HG02571 (cell line): ENCODE results near the gene TBC1D10B.
"Not testable (repeated sequence)": the region's sequence is repeated elsewhere in the genome, so short reads cannot be mapped to it uniquely, and the experiment has no call there.

Experiments
- ATAC-seq: cut with Tn5 transposase; IDR thresholded peaks from one replicate; pipeline ENCODE4 v1.9.1; 2021; ENCODE audit warnings: mild to moderate bottlenecking, moderate library complexity; ENCODE audit not compliant: unreplicated experiment

The TBC1D10B gene

DNA sequence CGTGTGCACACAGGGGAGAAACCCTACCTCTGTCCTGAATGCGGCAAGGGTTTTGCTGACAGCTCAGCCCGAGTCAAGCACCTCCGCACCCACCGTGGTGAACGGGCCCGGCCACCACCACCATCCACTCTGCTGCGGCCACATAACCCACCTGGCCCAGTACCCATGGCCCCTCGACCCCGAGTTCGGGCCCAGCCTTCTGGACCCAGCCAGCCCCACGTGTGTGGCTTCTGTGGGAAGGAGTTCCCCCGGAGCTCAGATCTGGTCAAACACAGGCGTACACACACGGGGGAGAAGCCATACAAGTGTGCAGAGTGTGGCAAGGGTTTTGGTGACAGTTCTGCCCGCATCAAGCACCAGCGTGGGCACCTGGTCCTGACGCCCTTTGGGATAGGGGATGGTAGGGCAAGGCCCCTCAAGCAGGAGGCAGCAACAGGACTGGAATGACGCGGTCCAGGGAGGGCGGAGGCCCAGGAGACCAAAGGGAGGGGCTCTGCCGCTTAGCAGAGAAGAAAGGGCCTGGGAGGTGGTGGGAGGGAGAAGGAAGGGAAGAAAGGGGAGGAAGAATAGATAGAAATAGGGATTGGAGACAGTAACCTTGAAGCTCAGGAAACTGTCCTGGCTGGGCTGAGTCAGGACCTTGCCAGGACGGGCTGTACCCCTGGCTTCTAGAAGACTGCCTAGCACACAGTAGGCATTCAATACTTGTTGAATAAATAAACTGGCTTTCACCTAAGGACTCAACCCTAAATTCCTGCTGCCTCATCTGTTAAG is 28.6 kb upstream of the TBC1D10B start:
- ATAC-seq, result no peak

DNA sequence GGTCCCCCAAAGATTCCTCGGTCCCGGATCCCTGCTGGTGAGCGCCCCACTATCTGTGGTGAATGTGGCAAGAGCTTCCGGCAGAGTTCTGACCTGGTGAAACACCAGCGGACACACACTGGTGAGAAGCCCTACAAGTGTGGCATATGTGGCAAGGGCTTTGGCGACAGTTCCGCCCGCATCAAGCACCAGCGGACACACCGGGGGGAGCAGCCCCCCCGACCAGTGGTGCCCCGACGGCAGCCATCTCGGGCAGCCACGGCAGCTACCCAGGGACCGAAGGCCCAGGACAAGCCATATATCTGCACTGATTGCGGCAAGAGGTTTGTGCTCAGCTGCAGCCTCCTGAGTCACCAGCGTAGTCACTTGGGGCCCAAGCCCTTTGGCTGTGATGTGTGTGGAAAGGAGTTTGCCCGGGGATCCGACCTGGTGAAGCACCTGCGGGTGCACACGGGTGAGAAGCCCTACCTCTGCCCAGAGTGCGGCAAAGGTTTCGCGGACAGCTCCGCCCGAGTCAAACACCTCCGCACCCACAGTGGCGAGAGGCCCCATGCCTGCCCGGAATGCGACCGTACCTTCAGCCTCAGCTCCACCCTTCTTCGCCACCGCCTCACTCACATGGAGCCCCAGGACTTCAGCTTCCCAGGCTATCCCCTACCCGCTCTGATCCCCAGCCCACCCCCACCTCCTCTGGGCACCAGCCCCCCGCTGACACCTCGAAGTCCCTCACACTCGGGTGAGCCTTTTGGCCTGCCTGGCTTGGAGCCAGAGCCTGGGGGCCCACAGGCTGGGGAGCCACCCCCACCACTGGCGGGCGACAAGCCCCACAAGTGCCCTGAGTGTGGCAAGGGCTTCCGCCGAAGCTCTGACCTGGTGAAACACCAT is 27.7 kb upstream of the TBC1D10B start:
- no peak for ATAC-seq

DNA sequence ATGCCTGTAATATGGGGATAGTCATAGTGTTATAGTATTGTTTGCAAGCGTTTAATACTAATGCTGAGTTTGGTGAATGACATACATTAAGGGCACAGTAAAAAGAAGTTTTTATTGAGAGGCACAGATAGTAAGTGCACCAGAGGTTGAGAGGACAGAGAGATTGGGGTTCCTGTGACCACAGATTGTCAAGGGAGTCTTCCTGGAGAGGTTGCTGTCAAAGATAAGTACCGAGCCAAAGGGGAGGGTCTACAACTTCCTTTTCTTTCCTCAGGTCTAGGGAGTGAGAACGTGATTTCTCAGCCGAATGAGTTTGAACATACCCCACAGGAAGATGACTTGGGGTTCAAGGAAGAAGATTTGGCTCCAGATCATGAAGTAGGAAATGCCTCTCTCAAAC is 26.8 kb upstream of the TBC1D10B start:
- no peak for ATAC-seq

DNA sequence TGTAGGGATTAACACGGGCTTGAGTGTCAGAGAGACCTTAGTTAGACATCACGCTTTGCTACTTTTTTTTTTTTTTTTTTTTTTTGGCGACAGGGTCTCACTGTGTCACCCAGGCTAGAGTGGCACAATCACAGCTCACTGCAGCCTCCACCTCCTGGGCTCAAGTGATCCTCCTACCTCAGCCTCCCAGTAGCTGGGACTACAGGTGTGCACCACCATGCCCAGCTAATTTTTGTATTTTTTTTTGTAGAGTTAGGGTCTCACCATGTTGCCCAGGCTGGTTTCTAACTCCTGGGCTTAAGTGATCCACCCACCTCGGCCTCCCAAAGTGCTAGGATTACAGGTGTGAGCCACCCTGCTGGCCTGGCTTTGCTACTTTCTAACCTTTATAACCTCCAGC is 26.3 kb upstream of the TBC1D10B start:
- ATAC-seq, result not testable (repeated sequence)

DNA sequence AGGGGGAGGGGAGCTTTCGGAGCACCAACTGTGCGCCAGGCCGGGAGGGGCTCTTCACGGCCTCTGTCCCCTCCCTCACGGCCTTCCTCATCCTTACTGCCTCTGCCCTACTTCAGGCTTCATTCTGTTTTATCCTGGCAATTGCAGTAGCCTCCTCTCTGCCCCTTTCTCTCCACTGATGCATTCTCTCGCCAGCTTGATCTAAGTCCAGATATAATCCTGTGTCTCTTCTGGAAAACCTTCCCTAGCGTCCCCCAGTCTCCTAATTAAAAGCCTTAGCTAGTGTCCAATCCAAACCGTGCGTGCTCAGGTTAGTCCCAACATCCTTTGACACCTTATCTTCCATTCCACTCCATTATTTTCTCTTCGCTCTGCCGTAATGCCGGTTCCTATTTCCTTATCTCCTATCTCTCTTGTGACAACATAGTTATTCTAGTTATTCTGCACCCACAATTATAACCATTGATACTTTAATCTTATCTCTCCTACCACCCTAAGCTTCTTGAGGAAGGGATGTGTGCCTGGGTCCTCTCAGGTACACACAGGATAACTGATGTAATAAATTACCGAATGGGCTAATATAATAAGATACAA is 25.8 kb upstream of the TBC1D10B start:
- no peak for ATAC-seq

DNA sequence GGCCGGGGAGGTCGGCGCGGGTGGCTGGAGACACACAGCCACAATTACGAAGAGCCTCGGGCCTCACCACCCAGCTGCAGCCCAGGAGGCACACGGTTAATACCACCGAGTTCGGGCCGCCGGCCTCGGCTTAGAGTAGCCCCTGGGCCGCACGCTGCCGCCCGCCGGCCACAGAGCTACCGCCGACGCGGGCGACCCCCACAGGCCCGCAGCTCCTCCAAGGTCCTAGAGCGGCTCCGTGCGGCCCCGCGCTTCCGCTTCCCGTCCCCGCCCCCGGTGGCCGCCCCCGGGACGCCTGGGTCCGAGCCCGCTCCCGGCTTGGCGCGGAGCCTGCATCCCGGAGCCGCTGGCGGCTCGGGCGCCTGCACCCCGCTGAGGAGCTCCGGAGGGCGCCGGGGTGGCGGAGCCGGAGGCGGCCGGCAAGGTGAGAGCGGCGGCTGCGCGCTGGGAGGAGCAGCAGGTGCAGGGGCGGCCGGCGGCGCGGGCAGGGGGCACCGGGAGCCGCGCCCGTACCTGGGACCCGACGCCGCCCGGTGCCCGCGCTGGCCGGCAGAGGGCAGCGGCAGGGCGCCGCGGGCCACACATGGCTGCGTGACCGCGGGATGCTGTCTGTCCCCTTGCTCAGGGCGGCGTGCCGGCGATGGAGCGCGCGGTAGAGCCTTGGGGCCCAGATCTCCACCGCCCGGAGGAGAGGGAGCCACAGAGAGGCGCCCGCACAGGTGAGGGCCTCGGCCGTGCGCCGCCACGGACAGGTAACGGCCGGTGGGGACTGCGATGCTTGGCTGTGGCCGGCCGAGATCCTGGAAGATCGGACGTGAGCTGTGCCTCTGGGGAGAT is 25.1 kb upstream of the TBC1D10B start, which contains the start of gene ZNF48:
ZNF48 (plus strand) TSS at position 266 of the 837 bp plus-strand sequence; CDS start at position 641, 375 bp downstream.
- peak; percentile 53 for ATAC-seq

DNA sequence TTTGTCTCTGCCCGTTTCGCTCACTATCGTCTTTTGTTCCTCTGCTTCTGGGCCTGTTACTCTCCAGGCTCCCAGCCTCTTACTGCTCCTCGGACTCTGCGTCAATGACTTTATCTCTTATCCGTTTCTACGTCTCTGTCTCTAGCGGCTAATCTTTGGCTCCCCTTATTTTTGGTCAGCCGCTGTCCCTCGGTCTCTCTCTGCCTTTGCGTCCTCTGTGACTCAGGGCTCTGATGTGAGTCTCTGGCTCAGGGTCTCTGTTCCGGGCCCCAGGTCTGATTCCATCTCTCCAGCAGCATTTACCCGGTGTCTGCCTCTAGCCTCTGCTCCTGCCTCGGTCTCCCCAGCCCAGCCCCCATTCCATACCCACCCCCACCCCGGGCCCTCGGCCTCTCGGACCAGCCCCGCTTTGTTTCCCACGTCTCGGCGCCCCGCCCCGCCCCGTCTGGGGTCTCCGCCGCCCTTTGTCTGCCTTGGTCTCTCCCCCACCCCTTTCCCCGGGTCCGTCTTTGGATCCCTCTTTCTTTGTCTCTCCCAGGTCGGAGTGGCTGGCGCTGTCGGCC is 24.4 kb upstream of the TBC1D10B start:
- no peak for ATAC-seq

DNA sequence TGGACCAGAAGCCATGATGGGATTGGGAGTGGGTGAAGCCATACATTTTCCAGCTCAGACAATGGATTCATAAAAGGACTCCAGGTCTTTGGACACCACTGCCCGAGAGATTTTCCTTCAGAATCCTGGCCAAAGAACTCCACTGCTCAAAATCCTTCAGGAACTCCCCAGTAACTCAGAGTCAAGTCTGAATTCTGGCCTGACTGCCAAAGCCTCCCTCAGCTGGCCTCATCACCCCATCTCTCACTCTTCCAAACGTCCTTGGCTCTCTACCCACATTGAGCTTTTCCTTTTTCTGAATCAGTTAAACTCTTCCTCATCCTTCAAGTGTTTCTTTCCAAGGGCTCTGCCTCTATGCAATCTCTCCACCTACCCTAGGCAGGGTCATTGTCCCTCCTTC is 13.2 kb upstream of the TBC1D10B start:
- no peak for ATAC-seq

DNA sequence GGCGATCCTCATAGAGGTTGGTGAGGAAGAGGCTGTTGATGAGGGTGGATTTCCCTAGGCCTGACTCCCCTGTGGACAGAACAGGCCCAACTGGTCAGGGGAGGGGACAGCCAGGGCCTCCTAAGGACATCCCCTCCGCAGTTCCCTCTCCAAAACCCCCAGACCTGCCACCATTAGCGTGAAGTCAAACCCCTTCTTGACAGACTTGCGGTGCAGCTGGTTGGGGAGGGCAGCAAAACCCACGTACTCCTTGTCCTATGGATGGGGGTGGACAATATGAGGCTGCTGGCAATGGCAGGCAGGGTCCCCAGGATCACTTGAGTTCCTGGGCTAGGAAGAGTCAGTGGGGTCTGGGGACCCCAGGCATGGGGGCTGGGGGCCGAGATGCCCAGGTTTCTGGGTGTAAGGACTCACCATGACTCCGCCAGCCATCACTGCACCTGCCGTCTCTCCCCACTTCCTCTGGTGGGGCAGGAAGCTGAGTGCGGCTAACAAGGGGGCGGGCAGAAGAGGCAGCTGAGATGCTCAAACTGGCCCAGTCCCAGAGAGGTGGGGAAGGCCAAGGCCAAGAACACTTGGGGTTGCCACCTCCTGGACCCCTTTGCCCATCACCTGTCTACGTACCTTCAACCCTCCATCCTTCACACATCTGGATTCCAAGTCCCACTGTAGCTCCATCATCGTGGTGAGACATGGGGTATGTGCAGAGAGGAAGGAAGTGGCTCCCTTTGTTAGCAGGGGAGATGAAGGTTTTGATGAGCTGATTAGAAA is 12.0 kb upstream of the TBC1D10B start, which contains the start of gene SEPTIN1:
SEPTIN1 (minus strand) TSS at position 451 of the 771 bp plus-strand sequence; CDS start at position 432, 19 bp downstream.
- ATAC-seq, result no peak

DNA sequence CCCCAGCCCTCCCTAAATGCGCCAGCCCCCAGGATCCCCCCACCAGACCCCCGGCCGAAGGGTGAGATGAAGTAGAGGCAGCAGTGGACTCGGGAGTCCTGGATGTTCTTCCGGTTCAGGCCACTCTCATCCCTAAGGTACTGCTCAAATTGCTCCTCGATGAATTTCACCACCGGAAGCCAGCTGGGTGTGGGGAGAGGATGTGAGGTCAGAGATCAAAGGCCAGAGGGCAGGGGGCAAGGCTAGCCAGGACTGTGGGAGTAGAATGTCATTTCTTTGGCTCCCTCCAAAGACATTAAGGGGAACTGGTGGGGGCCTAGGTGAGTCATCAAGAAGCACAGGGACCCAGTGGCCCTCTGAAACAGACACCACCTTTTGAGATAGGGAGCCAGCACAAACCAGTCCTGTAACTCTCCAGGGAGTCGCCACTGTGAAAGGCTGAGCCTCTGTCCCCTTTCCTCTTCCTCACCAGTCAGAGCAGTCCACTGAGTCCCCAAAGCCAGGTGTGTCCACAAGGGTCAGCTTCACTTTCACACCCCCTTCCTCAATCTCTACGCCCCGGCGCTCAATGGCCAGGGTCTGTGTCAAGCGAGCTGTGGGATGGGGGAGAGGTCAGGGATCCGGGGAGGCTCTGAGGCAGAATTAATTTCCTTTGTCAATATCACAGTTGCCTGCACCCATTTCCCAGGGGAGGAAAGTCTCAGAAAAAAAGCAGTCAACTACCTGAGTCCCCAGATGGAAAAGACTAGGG is 11.2 kb upstream of the TBC1D10B start:
- ATAC-seq, result no peak

DNA sequence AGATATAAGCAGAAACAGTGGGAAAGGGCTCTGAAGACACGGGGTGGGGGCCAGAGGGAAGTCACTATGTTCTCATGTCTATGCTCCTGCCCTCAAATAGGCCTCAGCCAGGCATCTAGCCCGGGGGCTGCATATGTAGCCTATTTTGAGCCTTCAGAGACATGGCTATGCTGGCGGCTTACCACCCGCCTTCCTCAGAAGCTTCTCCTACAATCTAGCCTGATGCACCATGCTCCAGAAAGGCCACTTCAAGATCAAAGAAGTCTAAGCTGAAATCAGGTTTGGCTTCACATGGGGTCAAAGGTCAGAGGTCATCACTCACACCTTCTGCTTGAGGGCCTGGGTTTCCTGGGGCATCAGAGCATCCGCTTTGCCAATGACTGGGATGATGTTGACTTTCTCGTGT is 10.5 kb upstream of the TBC1D10B start:
- no peak for ATAC-seq

DNA sequence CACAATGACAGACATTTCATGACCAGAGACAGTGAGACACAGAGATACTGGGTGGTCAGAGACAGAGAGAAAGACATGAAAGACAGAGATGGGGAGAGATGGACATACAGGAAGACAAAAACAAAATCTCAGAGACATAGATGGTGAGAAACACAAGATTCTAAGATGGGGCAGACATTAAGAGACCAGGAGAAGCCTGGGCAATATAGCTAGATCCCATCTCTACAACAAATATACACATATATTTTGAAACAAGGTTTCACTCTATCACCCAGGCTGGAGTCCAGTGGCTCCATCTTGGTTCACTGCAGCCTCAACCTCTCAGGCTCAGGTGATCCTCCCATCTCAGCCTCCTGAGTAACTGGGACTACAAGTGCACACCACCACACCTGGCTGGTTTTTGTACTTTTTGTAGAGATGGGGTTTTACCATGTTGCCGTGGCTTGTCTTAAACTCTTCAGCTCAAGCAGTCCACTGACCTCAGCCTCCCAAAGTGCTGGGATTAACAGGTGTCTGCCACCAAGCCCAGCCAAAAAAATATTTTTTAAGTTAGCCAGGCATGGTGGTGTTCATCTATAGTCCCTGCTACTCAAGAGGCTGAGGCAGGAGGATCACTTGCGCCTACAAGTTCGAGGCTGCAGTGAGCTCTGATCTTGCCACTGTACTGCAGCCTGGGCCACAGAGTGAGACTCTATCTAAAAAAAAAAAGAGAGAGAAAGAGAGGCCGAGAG is 9.9 kb upstream of the TBC1D10B start:
- ATAC-seq, result no peak

DNA sequence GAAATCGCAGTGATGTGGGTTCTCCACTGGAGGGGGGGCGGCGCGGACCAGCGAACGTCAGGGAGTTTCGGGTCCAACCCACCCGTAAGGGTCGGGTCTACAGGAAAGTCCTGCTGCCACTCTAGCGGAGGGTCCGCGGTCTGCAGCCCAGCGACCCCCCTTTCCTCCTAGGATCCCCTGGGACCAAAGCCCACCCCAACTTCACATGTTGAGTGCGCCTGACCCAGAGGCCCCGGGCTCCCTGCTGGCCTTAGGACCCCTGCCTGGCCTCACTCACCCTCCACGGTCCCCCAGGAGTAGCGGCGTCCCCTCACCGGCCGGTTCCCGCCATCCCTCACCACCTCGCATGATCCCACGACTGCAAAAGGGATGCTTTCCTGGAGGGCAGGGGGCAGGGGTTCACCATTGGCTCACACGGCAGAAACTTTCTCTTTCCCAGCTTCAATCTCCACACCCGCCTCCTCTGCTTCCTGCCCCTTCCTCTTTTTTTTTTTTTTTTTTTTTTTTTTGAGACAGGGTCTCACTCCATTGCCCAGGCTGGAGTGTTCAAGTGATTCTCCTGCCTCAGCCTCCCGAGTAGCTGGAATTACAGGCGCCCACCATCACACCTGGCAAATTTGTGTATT is 9.0 kb upstream of the TBC1D10B start:
- no peak for ATAC-seq

DNA sequence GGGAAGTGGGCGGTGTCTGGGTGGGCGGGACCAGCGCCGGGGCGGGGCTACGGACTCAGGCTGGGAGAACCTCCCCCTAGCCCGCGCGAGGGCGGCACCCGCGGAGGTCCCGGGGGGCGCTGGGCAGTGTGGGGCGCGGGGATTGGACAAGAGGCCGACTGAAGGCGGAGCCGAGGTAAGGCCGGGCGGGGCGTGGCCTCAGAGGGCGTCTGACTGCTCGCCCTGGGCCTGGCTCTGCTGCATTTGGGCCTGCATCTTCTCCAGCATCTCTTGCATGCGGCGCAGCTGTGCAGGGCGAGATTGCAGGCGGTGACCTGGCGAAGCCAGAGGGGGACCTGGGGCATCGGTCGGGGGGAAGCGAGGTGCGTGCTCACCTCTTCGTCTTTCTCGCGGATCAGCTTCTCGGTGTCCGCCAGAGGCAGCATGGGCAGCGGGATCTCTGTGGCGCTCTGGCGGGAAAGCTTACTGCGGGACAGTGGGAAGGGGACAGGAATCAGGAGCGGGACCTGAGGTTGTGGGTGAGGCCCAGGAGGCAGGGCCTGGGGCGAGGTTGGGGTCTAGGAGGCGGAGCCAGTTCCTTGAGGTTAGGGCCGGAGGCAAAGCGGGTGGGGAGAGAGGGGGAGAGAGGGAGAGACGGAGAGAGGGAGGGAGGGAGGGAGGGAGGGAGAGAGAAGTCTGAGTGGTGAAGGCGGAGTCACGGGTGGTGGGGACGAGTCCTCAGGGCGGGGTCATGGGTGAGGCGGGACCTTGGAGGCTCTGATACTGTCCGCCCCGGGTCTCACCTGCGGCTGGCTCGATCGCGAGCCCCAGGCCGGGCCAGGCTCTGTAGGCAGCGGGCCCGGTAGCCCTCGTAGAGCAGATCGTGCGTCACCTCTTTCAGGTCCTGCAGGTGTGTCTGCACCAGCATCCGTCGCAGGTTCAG is 8.2 kb upstream of the TBC1D10B start:
- ATAC-seq, result peak; percentile 87

DNA sequence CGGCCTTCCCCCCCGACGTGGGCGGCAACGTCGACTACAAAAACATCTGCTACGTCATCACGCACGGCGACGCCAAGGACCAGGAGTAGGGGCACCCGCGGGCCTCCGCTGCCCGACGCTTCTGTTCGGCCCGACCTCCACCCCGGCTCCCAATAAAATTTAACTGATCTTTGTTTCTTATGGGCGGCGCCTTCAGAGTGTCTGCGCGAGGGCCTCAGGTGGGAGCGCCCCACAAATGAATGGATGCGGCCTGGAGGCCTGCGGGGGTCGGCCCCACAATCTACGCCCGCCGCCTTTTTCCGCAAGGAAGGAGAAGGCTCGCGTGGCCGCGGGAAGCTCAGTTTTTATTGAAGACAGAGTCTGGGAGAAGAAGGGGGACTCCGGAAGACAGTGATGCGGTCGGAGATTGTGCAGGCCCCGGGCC is 7.5 kb upstream of the TBC1D10B start:
- peak; percentile 40 for ATAC-seq

DNA sequence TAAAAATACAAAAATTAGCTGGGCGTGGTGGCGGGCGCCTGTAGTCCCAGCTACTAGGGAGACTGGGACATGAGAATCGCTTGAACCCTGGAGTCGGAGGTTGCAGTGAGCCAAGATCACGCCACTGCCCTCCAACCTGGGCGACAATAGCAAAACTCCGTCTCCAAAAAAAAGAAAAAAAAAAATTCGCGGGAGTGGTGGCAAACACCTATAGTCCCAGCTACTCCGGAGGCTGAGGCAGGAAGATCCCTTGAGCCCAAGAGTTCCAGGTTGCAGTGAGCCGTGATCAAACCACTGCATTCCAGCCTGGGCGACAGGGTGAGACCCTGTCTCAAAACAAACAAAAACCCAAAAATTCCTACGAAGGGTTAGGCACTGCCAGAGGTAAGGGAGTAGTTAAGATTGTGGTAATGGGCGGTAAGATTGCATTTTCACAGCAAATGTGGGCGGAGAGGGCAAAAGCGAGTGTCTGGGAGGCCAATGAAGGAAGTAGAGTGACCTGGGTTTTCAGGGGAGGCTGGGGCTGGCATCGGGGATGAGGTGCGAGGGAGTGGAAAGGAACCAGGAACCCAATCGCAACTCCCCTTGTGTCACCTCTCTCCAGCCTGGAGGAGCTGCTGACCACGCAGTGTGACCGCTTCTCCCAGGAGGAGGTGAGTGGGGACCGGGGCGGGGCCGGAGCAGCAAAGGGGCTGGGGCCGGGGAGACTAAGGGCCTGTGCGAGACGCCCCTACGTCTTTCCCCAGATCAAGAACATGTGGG is 6.9 kb upstream of the TBC1D10B start:
- ATAC-seq, result no peak
